A673 (cell line): ENCODE measurements around the gene TLDC2. TPM values are rescaled to one million over a fixed set of nuclear protein-coding genes. Genes with fewer than 3 reads are reported as not detected.

Experiments
- BruUV-seq: library from RNA; stranded (reverse); fragments of 400-500 nt; replicated peaks from 2 replicates; lab custom pipeline; 2021; lab: Mats Ljungman, UMichigan
- CTCF ChIA-PET: fragments of 300-600 bp; sonication (Branson Sonifier 250); formaldehyde crosslinking; loops from one replicate; lab custom pipeline; 2022; ENCODE audit warnings: antibody characterized with exemption; lab: Charles Lee
- POLR2A ChIA-PET: fragments of 300-600 bp; sonication (Branson Sonifier 250); formaldehyde crosslinking; loops from one replicate; lab custom pipeline; 2022; ENCODE audit warnings: antibody characterized with exemption; ENCODE audit not compliant: low non-redundant PET; lab: Charles Lee
- DNase-seq: peaks from one replicate; pipeline ENCODE4 v3.0.0-alpha.2; 2015; ENCODE audit warnings: low spot score
- H3K27ac ChIP-seq: fragments of 200-600 bp; sonication (generic); 2 replicates; pipeline ENCODE4 v1.5.1; 2016; ENCODE audit warnings: mixed run types, low read depth, mild to moderate bottlenecking, mixed read lengths, antibody characterized with exemption, low read length; ENCODE audit not compliant: poor library complexity, severe bottlenecking
- H3K27me3 ChIP-seq: fragments of 200-600 bp; sonication (generic); replicated peaks from 2 replicates; pipeline ENCODE4 v1.6.1; 2017; ENCODE audit warnings: mixed run types, low read depth, mild to moderate bottlenecking, mixed read lengths, antibody characterized with exemption, low read length; ENCODE audit not compliant: insufficient read depth, poor library complexity
- H3K36me3 ChIP-seq: fragments of 200-600 bp; sonication (generic); 2 replicates; pipeline ENCODE4 v1.6.1; 2016; ENCODE audit warnings: mixed run types, mild to moderate bottlenecking, mixed read lengths, antibody characterized with exemption, low read length; ENCODE audit not compliant: insufficient read depth, poor library complexity, severe bottlenecking
- H3K4me1 ChIP-seq: fragments of 200-600 bp; sonication (generic); 2 replicates; pipeline ENCODE4 v1.6.1; 2017; ENCODE audit warnings: mixed run types, mild to moderate bottlenecking, mixed read lengths, antibody characterized with exemption, low read length; ENCODE audit not compliant: insufficient read depth, poor library complexity, severe bottlenecking
- H3K4me3 ChIP-seq: fragments of 200-600 bp; sonication (generic); 2 replicates; pipeline ENCODE4 v1.5.1; 2016; ENCODE audit warnings: low read depth, mixed run types, mild to moderate bottlenecking, mixed read lengths, low read length; ENCODE audit not compliant: poor library complexity, severe bottlenecking
- H3K9me3 ChIP-seq: fragments of 200-600 bp; sonication (generic); 2 replicates; pipeline ENCODE4 v1.6.1; 2016; ENCODE audit warnings: mixed run types, low read depth, mild to moderate bottlenecking, mixed read lengths, antibody characterized with exemption, low read length; ENCODE audit not compliant: poor library complexity, severe bottlenecking
- EZH2 ChIP-seq: fragments of 200-600 bp; sonication (generic); IDR thresholded peaks from 2 replicates; pipeline ENCODE4 v1.6.1; 2017; ENCODE audit warnings: borderline replicate concordance, low read depth, mild to moderate bottlenecking, mixed read lengths, antibody characterized with exemption, low read length; ENCODE audit not compliant: poor library complexity, severe bottlenecking
- intact Hi-C: fragments of 100-400 bp; cut with micrococcal nuclease; formaldehyde crosslinking; loops from one replicate; pipeline ENCODE4 v1.10.0; 2022; ENCODE audit not compliant: unreplicated experiment
- total RNA-seq: library from RNA; stranded (reverse); gene quantifications from 2 replicates; pipeline ENCODE4 v1.2.3, GENCODE V29; 2021
- TF ChIP-seq, protein P1 (sequence below): fragments of 300-800, 200-600 bp; sonication (generic); conservative IDR thresholded peaks from 2 replicates; pipeline ENCODE4 v1.5.1; 2017; ENCODE audit warnings: low read depth, mild to moderate bottlenecking, antibody characterized with exemption, low read length, moderate library complexity, mixed read lengths

TLDC2 gene
- total RNA-seq, 1 experiment from 2014 or later = not detected

DNA sequence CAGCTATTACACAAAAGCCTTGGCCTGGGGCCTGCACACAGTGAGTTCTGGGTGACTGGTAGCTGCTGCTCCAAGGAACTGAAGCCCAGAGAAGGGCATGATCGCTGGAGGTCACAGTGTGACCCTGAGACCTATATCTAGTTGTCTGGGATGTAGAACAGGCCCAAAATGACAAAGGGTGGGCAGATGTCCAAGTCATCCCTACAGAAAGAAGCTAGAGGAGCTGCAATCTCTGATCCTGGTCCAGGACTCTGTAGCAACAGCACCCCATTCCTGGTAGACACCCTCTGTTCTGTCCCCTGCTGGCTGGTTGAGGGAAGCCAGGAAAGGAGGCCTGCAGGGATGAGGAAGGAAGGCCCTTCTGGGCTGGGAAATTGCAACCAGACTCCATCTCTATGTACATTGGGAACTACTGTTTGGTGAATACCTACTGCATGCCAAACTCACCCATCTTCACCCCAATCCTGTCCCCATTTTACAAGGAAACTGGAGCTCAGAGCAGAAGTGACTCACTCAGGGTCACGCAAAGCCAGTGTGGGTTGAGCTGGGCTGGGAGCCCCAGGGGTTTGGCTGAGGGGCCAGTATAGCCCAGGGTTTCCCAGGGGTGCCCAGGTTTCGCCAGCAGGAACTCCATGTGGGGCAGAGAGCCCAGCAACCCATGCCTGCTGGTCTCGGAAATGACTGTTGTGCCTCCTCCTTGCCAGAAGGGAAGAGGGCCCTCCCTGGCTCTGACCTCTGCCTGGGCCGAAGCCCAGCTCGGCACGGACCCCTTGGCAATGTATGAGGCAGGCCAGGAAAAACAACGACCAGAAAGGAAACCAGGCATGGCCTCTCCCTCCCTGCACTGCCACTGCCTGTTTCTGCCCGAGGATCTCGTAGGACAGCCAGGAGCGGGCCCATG is 44.9 kb upstream of the TLDC2 start:
- Histone ChIP-seq H3K36me3 (peaks cover 20% of the 10 kb centered on the region), H3K9me3 (no peaks in the 10 kb centered on the region), H3K27ac (no peak overlapping the region), H3K4me1 (peaks cover 11% of the 10 kb centered on the region), H3K27me3 (no peaks in the 10 kb centered on the region), H3K4me3 (no peak overlapping the region)
- no peak for TF ChIP-seq EZH2
- TF ChIP-seq, protein P1, sequence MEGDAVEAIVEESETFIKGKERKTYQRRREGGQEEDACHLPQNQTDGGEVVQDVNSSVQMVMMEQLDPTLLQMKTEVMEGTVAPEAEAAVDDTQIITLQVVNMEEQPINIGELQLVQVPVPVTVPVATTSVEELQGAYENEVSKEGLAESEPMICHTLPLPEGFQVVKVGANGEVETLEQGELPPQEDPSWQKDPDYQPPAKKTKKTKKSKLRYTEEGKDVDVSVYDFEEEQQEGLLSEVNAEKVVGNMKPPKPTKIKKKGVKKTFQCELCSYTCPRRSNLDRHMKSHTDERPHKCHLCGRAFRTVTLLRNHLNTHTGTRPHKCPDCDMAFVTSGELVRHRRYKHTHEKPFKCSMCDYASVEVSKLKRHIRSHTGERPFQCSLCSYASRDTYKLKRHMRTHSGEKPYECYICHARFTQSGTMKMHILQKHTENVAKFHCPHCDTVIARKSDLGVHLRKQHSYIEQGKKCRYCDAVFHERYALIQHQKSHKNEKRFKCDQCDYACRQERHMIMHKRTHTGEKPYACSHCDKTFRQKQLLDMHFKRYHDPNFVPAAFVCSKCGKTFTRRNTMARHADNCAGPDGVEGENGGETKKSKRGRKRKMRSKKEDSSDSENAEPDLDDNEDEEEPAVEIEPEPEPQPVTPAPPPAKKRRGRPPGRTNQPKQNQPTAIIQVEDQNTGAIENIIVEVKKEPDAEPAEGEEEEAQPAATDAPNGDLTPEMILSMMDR = 0 out of 2 replicates have a peak, but pooled peaks have one; percentile 9
- intact Hi-C loops = no loop called here
- DNase-seq = no peak
- POLR2A ChIA-PET = no interaction called here
- CTCF ChIA-PET = no interaction called here
- BruUV-seq = no TSS peak

DNA sequence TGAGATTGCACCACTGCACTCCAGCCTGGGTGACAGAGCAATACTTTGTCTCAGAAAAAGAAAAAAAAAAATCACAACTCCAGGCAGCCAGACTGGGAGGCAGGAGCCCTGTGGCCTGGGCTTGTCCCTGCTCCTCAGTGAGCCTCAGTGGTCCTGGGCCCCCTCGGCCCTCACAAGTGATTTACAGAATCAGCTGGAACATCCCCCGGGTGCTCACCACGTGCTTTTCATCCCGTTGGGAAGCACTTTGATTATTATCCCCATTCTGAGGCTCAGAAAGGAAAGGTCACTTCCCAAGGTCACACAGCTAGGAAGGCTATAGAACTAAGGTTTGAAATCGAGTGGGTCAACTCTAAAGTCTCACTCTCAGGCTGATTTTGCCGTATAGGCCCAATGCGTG is 43.1 kb upstream of the TLDC2 start:
- DNase-seq = no peak
- ChIA-PET POLR2A (no interaction called here), CTCF (no interaction called here)
- Histone ChIP-seq H3K4me3 (no peak overlapping the region), H3K27me3 (no peaks in the 10 kb centered on the region), H3K4me1 (peaks cover 22% of the 10 kb centered on the region), H3K27ac (peak overlapping the region; percentile 1), H3K36me3 (peaks cover 16% of the 10 kb centered on the region), H3K9me3 (no peaks in the 10 kb centered on the region)
- intact Hi-C loops = no loop called here
- no TSS peak for BruUV-seq
- TF ChIP-seq, protein P1 = no peak
- TF ChIP-seq EZH2 = no peak

DNA sequence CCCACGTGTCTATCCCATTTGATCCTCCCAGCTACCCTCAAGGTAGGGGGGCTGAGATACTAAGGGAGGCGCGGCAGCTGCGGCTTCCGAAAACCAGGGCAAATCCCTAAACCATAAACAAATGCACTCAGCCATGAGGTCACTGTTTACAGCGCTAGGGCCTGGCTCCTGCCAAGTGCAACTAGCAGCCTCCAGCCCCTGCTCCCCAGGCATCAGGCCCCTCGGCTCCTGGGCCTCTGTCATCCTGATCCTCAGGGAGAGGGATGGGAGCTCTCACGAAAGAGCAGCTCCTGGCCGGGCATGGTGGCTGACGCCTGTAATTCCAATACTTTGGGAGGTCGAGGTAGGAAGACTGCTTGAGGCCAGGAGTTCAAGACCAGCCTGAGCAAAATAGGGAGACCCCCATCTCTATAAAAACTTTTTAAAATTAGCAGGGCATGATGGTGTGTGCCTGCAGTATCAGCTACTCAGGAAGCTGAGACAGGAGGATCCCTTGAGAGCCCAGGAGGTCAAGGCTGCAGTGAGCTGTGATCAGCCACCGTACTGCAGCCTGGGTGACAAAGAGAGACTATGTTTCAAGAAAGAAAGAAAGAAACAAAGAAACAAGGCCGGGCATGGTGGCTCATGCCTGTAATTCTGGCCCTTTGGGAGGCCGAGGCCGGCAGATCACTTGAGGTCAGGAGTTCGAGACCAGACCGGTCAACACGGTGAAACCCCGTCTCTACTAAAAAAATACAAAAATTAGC is 42.5 kb upstream of the TLDC2 start:
- Histone ChIP-seq H3K4me1 (peaks cover 22% of the 10 kb centered on the region), H3K36me3 (peaks cover 11% of the 10 kb centered on the region), H3K4me3 (no peak overlapping the region), H3K27ac (peak overlapping the region; percentile 1), H3K9me3 (no peaks in the 10 kb centered on the region), H3K27me3 (no peaks in the 10 kb centered on the region)
- no peak for DNase-seq
- BruUV-seq = no TSS peak
- CTCF ChIA-PET = interaction anchor here (0.5 kb wide), 1 partner anchor 38 kb away, joined by 5 read pairs; no protein-coding TSS in a partner anchor
- POLR2A ChIA-PET = no interaction called here
- no peak for TF ChIP-seq EZH2
- TF ChIP-seq, protein P1 = no peak
- intact Hi-C loops = no loop called here
